SJCRH30 (cell line): ENCODE data around the gene MRPL24. TPM values are rescaled to one million over a fixed set of nuclear protein-coding genes. Genes with fewer than 3 reads are reported as not detected.

Experiments used
- DNase-seq, 2 experiments: peaks; one replicate each; pipeline ENCODE4 v3.0.0-alpha.2; 2015 to 2020
- H3K27ac ChIP-seq: fragments of 250-450 bp; sonication (Bioruptor Pico); 2 replicates; pipeline ENCODE4 v1.5.1; 2020; ENCODE audit warnings: mild to moderate bottlenecking, moderate library complexity
- H3K27me3 ChIP-seq: fragments of 250-450 bp; sonication (Bioruptor Pico); 2 replicates; pipeline ENCODE4 v1.5.1; 2020; ENCODE audit warnings: mild to moderate bottlenecking, moderate library complexity
- H3K36me3 ChIP-seq: fragments of 250-450 bp; sonication (Bioruptor Pico); 2 replicates; pipeline ENCODE4 v1.5.1; 2020; ENCODE audit warnings: mild to moderate bottlenecking, moderate library complexity
- H3K4me1 ChIP-seq: fragments of 250-450 bp; sonication (Bioruptor Pico); 2 replicates; pipeline ENCODE4 v1.5.1; 2020; ENCODE audit warnings: mild to moderate bottlenecking, moderate library complexity
- H3K4me3 ChIP-seq: fragments of 250-450 bp; sonication (Bioruptor Pico); 2 replicates; pipeline ENCODE4 v1.5.1; 2020; ENCODE audit warnings: mild to moderate bottlenecking, moderate library complexity
- H3K9me3 ChIP-seq: fragments of 250-450 bp; sonication (Bioruptor Pico); replicated peaks from 2 replicates; pipeline ENCODE4 v1.5.1; 2020; ENCODE audit warnings: mild to moderate bottlenecking, moderate library complexity
- total RNA-seq: library from RNA; depleted of rRNA; stranded (reverse); fragments of >200 nt; shearing (Covaris generic); gene quantifications from 2 replicates; pipeline ENCODE4 v1.2.3, GENCODE V29; 2014

Gene MRPL24
- total RNA-seq, 1 experiment from 2014 or later = 53.4 TPM

GRCh38 chr1:156743367-156744302 lies 2.7 kb upstream of the MRPL24 start:
- H3K4me1 ChIP-seq = peaks cover 29% of the 10 kb centered on the region
- DNase-seq = no peak
- no peaks in the 10 kb centered on the region for H3K27me3 ChIP-seq
- H3K36me3 ChIP-seq = peaks cover 13% of the 10 kb centered on the region; the same call in 1 of the 2 replicates
- no peak overlapping the region for H3K4me3 ChIP-seq
- no peak overlapping the region for H3K27ac ChIP-seq
- H3K9me3 ChIP-seq = no peaks in the 10 kb centered on the region

GRCh38 chr1:156742801-156743200 lies 1.9 kb upstream of the MRPL24 start:
- H3K36me3 ChIP-seq = peaks cover 13% of the 10 kb centered on the region; the same call in 1 of the 2 replicates
- H3K9me3 ChIP-seq = no peaks in the 10 kb centered on the region
- H3K4me1 ChIP-seq = peaks cover 20% of the 10 kb centered on the region
- no peak for DNase-seq
- no peak overlapping the region for H3K27ac ChIP-seq
- no peaks in the 10 kb centered on the region for H3K27me3 ChIP-seq
- H3K4me3 ChIP-seq = no peak overlapping the region

DNA sequence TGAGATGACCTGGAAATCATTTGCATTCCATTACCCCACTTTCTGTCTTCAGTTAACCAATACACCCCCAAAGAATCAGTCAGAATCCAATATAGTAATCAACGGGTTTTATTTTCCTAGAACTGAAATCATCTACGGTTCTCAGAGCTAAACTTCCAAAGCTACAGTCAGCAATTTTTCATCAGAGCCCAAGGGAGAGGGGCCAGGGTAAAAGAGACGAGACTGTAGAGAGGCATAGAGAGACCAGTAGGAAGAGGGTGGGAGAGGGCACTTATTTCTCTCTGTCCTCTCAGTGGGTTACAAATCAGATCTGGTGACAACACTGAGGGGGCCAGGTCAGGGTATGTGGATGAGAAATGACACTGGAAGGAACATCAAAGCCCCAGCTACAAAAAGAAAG lies 1.1 kb upstream of the MRPL24 start:
- Histone ChIP-seq H3K4me3 (no peak overlapping the region), H3K27ac (no peak overlapping the region), H3K4me1 (peaks cover 14% of the 10 kb centered on the region), H3K36me3 (peaks cover 17% of the 10 kb centered on the region; the same call in 1 of the 2 replicates), H3K27me3 (no peaks in the 10 kb centered on the region), H3K9me3 (no peaks in the 10 kb centered on the region)
- DNase-seq = no peak

- peaks cover 14% of the 10 kb centered on the region for H3K4me1 ChIP-seq
- H3K9me3 ChIP-seq = no peaks in the 10 kb centered on the region
- H3K27me3 ChIP-seq = no peaks in the 10 kb centered on the region
- H3K4me3 ChIP-seq = 0 out of 2 replicates have a peak overlapping the region, but pooled peaks have one; percentile 7
- H3K27ac ChIP-seq = peak overlapping the region; percentile 37; the same call in 1 of the 2 replicates
- no peak for DNase-seq
- H3K36me3 ChIP-seq = peaks cover 17% of the 10 kb centered on the region; the same call in 1 of the 2 replicates
Measured at GRCh38 chr1:156741481-156741983, 644 bp upstream of the MRPL24 start.

- Histone ChIP-seq H3K36me3 (peaks cover 16% of the 10 kb centered on the region; the same call in 1 of the 2 replicates), H3K4me3 (peak overlapping the region; percentile 81), H3K27me3 (no peaks in the 10 kb centered on the region), H3K9me3 (no peaks in the 10 kb centered on the region), H3K27ac (peak overlapping the region; percentile 66), H3K4me1 (peaks cover 8% of the 10 kb centered on the region; the same call in 1 of the 2 replicates)
- DNase-seq = peak in 1 of 2 experiments; percentile 51
Measured at GRCh38 chr1:156740237-156740740, 599 bp downstream of the MRPL24 start.

DNA sequence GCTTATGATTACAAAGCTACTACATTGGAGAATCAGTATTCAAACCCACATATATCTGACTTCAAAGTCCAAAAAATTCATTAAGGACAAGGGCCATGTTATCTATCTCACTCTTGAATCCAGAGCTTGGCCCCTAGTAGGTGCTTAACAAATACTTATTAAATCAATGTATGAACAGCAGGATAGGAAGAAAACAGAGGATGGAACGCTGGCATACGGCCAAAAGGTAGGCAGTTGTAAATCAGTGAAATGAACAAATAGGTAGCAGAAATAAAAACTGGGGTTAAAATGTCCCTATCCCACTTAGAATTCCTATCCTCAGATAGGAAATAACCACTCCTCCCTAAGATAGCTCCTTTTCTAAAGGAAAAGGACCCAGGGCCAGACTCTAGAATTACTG lies 2.0 kb downstream of the MRPL24 start:
- H3K27me3 ChIP-seq = no peaks in the 10 kb centered on the region
- no peaks in the 10 kb centered on the region for H3K9me3 ChIP-seq
- peaks cover 8% of the 10 kb centered on the region; the same call in 1 of the 2 replicates for H3K4me1 ChIP-seq
- no peak overlapping the region for H3K27ac ChIP-seq
- no peak for DNase-seq
- H3K4me3 ChIP-seq = no peak overlapping the region
- peaks cover 13% of the 10 kb centered on the region; the same call in 1 of the 2 replicates for H3K36me3 ChIP-seq

GRCh38 chr1:156738407-156738806 lies 2.5 kb downstream of the MRPL24 start:
- Histone ChIP-seq H3K4me1 (peaks cover 8% of the 10 kb centered on the region; the same call in 1 of the 2 replicates), H3K9me3 (no peaks in the 10 kb centered on the region), H3K36me3 (peaks cover 11% of the 10 kb centered on the region; the same call in 1 of the 2 replicates), H3K27me3 (no peaks in the 10 kb centered on the region), H3K27ac (no peak overlapping the region), H3K4me3 (no peak overlapping the region)
- DNase-seq = no peak

DNA sequence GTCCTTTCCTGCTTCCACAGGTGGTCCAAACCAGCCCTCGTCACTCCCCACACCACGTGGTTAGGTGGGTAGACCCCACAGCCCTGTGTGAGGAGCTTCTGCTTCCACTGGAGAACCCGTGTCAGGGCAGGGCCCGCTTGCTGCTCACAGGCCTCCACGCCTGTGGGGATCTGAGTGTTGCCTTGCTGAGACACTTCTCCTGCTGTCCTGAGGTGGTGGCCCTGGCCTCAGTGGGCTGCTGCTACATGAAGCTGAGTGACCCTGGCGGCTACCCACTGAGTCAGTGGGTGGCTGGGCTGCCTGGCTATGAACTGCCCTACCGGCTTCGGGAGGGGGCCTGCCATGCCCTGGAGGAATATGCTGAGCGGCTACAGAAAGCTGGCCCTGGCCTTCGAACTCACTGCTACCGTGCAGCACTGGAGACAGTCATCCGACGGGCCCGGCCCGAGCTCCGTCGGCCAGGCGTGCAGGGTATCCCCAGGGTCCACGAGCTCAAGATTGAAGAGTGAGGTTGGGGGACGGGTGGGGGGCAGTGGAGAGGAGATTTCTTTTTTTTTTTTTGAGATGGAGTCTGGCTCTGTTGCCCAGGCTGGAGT lies 6.8 kb downstream of the MRPL24 start:
- Histone ChIP-seq H3K27ac (no peak overlapping the region), H3K4me3 (no peak overlapping the region), H3K36me3 (peaks cover 6% of the 10 kb centered on the region; the same call in 1 of the 2 replicates), H3K27me3 (no peaks in the 10 kb centered on the region), H3K4me1 (no peaks in the 10 kb centered on the region), H3K9me3 (no peaks in the 10 kb centered on the region)
- DNase-seq = no peak

DNA sequence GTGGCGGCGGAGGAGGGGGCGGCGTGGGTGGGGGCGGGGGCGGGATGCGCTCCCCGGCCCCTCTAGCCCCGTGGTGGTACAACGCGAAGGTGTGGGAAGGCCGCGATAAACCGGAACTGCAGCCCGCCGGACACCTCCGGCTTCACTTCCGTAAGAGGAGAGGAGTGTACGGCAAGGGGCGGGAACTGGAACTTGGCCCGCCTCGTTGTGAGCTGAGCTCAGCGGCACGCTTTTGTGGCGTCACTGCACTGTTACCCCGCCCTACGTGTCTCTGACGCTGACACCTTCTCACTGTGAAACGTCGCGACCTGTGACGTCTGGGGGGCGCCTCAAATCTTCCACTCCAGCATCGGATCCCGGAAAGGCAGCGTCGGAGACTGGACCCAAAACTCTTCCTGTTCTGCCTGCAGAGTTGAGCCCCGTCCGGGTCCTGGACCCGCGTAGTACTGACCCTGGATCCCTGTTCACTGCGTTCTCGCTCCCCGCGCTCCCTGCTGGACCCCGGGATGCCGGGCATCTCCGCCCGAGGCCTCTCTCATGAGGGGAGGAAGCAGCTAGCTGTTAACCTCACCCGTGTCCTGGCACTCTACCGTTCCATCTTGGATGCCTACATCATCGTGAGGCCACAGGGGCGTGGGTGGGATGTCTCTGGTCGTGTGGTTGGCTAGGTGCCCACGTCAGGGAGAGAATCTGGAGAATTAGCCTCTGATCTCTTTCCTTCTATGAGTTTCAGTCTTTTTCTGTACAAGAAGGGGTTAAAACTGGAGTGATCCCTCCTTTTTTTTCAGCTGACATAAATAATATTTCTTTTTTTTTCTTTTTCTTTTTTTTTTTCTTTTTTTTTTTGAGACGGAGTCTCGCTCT lies 12.1 kb downstream of the MRPL24 start, which contains the start of gene ISG20L2:
Gene ISG20L2, minus strand, starts transcription at position 168 of the 864 bp plus-strand sequence. CDS start 1,114 bp downstream, outside the sequence.
- Histone ChIP-seq H3K9me3 (no peaks in the 10 kb centered on the region), H3K27me3 (no peaks in the 10 kb centered on the region), H3K27ac (peak within 1 kb of the TSS; percentile 51), H3K4me3 (peak within 1 kb of the TSS; percentile 79), H3K36me3 (peaks cover 19% of the 10 kb centered on the region), H3K4me1 (peaks cover 12% of the 10 kb centered on the region)
- DNase-seq = peak; percentile 95 to 96

DNA sequence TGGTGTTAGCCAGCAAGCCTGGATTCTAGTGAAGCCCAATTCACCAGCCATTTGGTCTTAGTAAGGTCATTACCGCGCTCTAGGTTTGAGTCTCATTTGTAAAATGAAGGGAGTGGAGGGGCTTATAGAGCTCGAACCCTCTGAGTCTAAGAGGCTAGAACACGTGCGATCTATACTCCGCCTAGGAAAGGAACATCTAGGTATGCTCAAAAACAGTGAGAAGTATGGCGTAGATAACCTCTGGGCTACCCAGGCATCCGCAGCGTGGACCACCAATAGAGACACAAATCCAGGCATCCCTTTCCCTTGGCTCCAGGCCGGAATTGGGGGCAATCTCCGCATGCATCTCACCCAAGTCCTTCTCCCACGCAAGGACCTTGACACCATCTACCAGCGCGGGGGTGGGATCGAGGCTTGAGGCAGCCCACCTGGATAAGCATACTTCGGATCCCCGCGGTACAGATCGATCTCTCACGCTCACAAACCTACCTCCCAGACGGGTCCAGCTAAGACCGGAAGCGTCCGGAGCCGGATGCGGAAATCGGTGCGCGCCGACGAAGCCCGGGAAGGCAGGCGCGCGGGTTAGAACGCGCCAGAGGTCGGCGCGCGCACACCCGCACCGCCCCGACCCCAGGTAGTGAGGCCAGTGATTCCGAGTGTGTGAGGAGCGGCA lies 12.8 kb downstream of the MRPL24 start, which contains the start of gene METTL25B:
Gene METTL25B, plus strand, starts transcription at position 544 of the 673 bp plus-strand sequence. CDS start 636 bp downstream, outside the sequence.
- DNase-seq = peak; percentile 72 to 79
- Histone ChIP-seq H3K27me3 (no peaks in the 10 kb centered on the region), H3K4me3 (peak within 1 kb of the TSS; percentile 79), H3K9me3 (no peaks in the 10 kb centered on the region), H3K36me3 (peaks cover 26% of the 10 kb centered on the region), H3K27ac (peak within 1 kb of the TSS; percentile 51), H3K4me1 (peaks cover 12% of the 10 kb centered on the region)

DNA sequence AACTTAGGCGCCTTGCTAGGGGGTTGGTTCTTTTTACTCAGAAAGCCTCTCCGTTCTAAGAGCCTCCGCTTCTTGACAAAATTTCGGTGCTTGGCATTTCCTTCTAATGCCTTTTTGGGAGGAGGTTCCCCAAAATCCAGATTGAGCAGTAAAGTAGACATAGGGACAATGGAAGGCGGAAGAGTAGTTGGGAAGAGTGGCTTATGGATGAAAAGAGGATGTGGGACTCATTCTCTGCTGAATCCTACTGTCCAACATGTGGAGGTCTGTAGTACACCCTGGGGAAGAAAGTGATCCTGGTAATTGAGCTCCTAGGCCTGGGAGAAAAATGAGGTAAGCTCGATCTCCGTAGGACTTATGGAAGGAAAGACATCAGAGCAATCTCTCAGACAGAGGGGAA lies 13.4 kb downstream of the MRPL24 start:
- DNase-seq = no peak
- Histone ChIP-seq H3K27me3 (no peaks in the 10 kb centered on the region), H3K36me3 (peaks cover 31% of the 10 kb centered on the region), H3K4me1 (peaks cover 12% of the 10 kb centered on the region), H3K9me3 (no peaks in the 10 kb centered on the region), H3K4me3 (peak overlapping the region; percentile 79), H3K27ac (no peak overlapping the region)

- Histone ChIP-seq H3K4me1 (peaks cover 12% of the 10 kb centered on the region), H3K36me3 (peaks cover 34% of the 10 kb centered on the region), H3K9me3 (no peaks in the 10 kb centered on the region), H3K27me3 (no peaks in the 10 kb centered on the region), H3K27ac (no peak overlapping the region), H3K4me3 (no peak overlapping the region)
- peak; percentile 32 to 48 for DNase-seq
Measured at GRCh38 chr1:156726549-156727226, 14.2 kb downstream of the MRPL24 start.
